Measurements from ENCODE around the gene ASB8.

ASB8 gene

DNA sequence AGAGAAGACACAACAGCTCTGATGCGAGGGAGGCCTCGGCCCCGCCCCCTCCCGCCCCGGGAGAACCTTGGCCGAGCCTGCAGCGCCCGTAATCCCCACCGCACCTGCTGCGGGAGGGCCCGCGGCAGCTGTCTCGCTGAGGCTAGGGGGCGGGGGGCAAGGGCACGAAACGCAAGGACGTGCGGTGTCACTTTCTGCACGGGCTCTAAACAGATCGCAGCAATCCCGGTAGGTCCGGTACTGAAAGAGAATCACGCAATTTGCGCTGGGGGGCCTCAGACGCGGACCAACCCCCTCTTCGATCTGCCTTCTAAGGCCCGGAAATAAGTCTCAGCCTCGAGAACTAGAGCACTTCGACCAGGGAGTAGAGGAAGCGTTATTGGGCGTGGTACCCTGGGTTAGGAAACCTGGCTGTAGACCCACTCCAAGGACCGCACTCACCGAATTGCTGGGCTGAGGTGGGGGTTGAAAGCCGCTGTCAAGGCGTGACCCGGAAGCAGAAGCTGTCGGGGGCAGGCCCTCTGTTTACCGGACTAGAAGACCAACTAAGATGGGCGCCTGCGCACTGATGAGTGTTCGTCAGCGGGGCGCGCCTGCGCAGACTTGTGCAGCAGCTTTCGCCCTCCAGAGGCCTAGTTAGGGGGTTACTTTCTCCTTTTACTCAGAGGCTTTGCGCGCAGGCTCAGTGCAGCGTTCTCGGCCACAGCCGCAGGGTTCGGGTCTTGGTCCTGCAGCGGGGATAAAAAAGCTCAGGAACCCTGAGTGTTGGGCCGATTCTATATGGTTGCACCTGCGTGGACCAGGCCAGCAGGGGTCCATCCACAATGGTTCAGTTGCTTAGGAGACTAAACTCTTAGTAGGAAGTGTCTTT is at the start of gene ASB8:
TSS of gene ASB8 (minus strand) at position 498 of the 871 bp plus-strand sequence. CDS start 4,019 bp downstream, outside the sequence.
- FAIRE-seq = peak; percentile 99
- peak; percentile 91 for DNase-seq (ENCODE audit: extremely low spot score, insufficient read length, low read depth)

DNA sequence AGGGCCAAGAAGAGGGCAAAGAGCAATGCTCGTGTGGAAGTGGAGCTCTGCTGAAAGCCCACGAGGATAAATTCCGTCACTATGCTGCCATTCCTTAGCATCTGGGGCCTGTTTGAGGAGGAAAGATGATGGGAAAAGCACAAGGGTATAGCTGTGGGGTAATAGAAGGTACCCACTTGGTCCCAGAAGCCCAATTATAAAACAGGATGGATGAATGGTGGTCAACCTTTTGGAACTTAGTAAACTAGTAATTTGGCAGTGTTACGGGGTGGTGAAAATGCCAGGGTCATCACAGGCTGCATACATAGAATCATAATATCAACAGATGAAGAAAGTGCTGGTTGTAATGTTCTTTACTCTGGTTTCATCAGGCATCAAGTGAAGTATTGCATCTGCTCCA is 45.9 kb upstream of the ASB8 start, which contains the start of gene OR10AD1:
TSS of gene OR10AD1 (minus strand) at position 101 of the 400 bp plus-strand sequence. CDS start at position 101, 0 bp downstream.
- no peak for FAIRE-seq
- DNase-seq (ENCODE audit: extremely low spot score, insufficient read length, low read depth) = no peak

DNA sequence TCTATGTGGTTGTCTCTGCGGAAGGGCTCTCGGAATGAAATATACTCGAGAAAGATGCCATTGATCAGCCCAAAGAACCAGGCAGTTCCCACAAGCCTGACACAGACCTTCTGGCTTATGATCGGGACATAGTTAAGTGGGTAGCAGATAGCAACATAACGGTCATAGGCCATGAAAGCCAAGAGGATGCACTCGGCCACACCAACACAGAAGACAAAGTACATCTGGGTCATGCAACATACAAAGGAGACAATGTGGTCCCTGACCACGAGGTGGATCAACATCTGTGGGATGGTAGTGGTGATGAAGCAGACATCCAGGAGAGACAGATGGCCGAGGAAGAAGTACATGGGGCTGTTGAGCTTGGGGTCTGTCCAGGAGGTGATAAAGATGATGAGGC is 45.5 kb upstream of the ASB8 start:
- no peak for FAIRE-seq

GRCh38 chr12:48201516-48201915 is 44.2 kb upstream of the ASB8 start:
- DNase-seq (ENCODE audit: extremely low spot score, insufficient read length, low read depth) (no peak), FAIRE-seq (no peak)

More for the DNA sequence above, 45.5 kb upstream of the ASB8 start:
- DNase-seq (ENCODE audit: extremely low spot score, insufficient read length, low read depth) = no peak

- FAIRE-seq (no peak), DNase-seq (ENCODE audit: extremely low spot score, insufficient read length, low read depth) (no peak)
Measured at GRCh38 chr12:48201091-48201490, 43.8 kb upstream of the ASB8 start.

- no peak for DNase-seq (ENCODE audit: extremely low spot score, insufficient read length, low read depth)
- no peak for FAIRE-seq
Measured at GRCh38 chr12:48199774-48200221, 42.5 kb upstream of the ASB8 start.

- DNase-seq (ENCODE audit: extremely low spot score, insufficient read length, low read depth) (no peak), FAIRE-seq (no peak)
Measured at GRCh38 chr12:48198985-48199384, 41.7 kb upstream of the ASB8 start.

- FAIRE-seq (no peak), DNase-seq (ENCODE audit: extremely low spot score, insufficient read length, low read depth) (no peak)
Measured at GRCh38 chr12:48198672-48198971, 41.3 kb upstream of the ASB8 start.

- DNase-seq (ENCODE audit: extremely low spot score, insufficient read length, low read depth) (peak; percentile 90), FAIRE-seq (peak; percentile 93)
Measured at GRCh38 chr12:48197971-48198671, 40.8 kb upstream of the ASB8 start.

GRCh38 chr12:48197549-48197970 is 40.2 kb upstream of the ASB8 start:
- DNase-seq (ENCODE audit: extremely low spot score, insufficient read length, low read depth) = no peak
- FAIRE-seq = no peak

GRCh38 chr12:48194799-48195201 is 37.5 kb upstream of the ASB8 start:
- FAIRE-seq (no peak), DNase-seq (ENCODE audit: extremely low spot score, insufficient read length, low read depth) (no peak)

GRCh38 chr12:48193623-48194022 is 36.3 kb upstream of the ASB8 start:
- no peak for DNase-seq (ENCODE audit: extremely low spot score, insufficient read length, low read depth)
- FAIRE-seq = no peak

- FAIRE-seq = no peak
- no peak for DNase-seq (ENCODE audit: extremely low spot score, insufficient read length, low read depth)
Measured at GRCh38 chr12:48192861-48193260, 35.5 kb upstream of the ASB8 start.

- DNase-seq (ENCODE audit: extremely low spot score, insufficient read length, low read depth) = no peak
- FAIRE-seq = no peak
Measured at GRCh38 chr12:48191096-48191495, 33.8 kb upstream of the ASB8 start.

GRCh38 chr12:48189331-48190125 is 32.2 kb upstream of the ASB8 start:
- peak; percentile 87 for FAIRE-seq
- DNase-seq (ENCODE audit: extremely low spot score, insufficient read length, low read depth) = no peak

GRCh38 chr12:48187916-48188695 is 30.8 kb upstream of the ASB8 start:
- no peak for DNase-seq (ENCODE audit: extremely low spot score, insufficient read length, low read depth)
- no peak for FAIRE-seq

GRCh38 chr12:48185181-48185919 is 28.0 kb upstream of the ASB8 start:
- DNase-seq (ENCODE audit: extremely low spot score, insufficient read length, low read depth) = no peak
- FAIRE-seq = no peak

- DNase-seq (ENCODE audit: extremely low spot score, insufficient read length, low read depth) (no peak), FAIRE-seq (no peak)
Measured at GRCh38 chr12:48184549-48184922, 27.2 kb upstream of the ASB8 start.

Data from GM18507 (cell line).